HepG2 (cell line): Measurements from ENCODE around the gene GPLD1. TPM values are rescaled to one million over a fixed set of nuclear protein-coding genes. Genes with fewer than 3 reads are reported as not detected.
A peak's percentile ranks its signal among the peaks of the same experiment; 100 is the strongest.

Source experiments
- ATAC-seq: fragments of 200-7000 bp; cut with Tn5 transposase; 3 replicates; pipeline ENCODE4 v1.9.1; 2020; ENCODE audit warnings: mild to moderate bottlenecking, moderate library complexity
- BruUV-seq: library from RNA; stranded (reverse); fragments of 400-500 nt; replicated peaks from 2 replicates; lab custom pipeline; 2021; lab: Mats Ljungman, UMichigan
- CTCF ChIA-PET: fragments of 300-600 bp; formaldehyde crosslinking; extraction: SDS; loops from one replicate; lab custom pipeline; 2021; ENCODE audit warnings: low total read pairs, inconsistent platforms, low intra/inter-chr PET ratio; lab: Yijun Ruan, JAX
- POLR2A ChIA-PET: fragments of 350-600 bp; sonication (Branson Sonifier 250); formaldehyde crosslinking; loops from one replicate; lab custom pipeline; 2020; ENCODE audit warnings: antibody characterized with exemption, inconsistent platforms; lab: Yijun Ruan, JAX
- DNase-seq: peaks from one replicate; pipeline ENCODE4 v3.0.0-alpha.2; 2015; ENCODE audit warnings: low spot score
- FAIRE-seq: peaks from 3 replicates; lab custom pipeline; 2011; peaks lifted over from hg19 to GRCh38; lab: Jason Lieb, UNC
- H2AFZ ChIP-seq: one replicate; pipeline ENCODE4 v1.6.1; 2011; ENCODE audit warnings: low read length, inconsistent platforms
- H3K27ac ChIP-seq: fragments of 300-600 bp; 3 replicates; pipeline ENCODE4 v1.8.0; 2011; ENCODE audit warnings: mixed run types, mild to moderate bottlenecking, mixed read lengths, low read length, inconsistent platforms; ENCODE audit not compliant: insufficient read depth; ENCODE audit errors: extremely low read length
- H3K27me3 ChIP-seq, 2 experiments: fragments of 200-600 bp in 1 of 2; 2 replicates in 1 of 2; 3 replicates in 1 of 2; pipeline versions ENCODE4 v1.6.0 to v1.8.0; 2011; ENCODE audit warnings: low read length in 2 of 2, mild to moderate bottlenecking in 2 of 2, moderate library complexity in 2 of 2, inconsistent platforms in 1 of 2; ENCODE audit not compliant: insufficient read depth in 2 of 2, control insufficient read depth in 1 of 2
- H3K36me3 ChIP-seq, 2 experiments: fragments of 200-600 bp in 1 of 2; replicated peaks in 1 of 2; 2 replicates in 1 of 2; 3 replicates in 1 of 2; pipeline versions ENCODE4 v1.5.1 to v1.8.0; 2011; ENCODE audit warnings: low read length in 2 of 2, inconsistent platforms in 1 of 2; ENCODE audit not compliant: insufficient read depth in 2 of 2, control insufficient read depth in 1 of 2
- H3K4me1 ChIP-seq: 2 replicates; pipeline ENCODE4 v1.5.1; 2012; ENCODE audit warnings: low read length, inconsistent platforms; ENCODE audit not compliant: insufficient read depth
- H3K4me2 ChIP-seq: 2 replicates; pipeline ENCODE4 v1.6.0; 2011; ENCODE audit warnings: low read depth, low read length, inconsistent platforms
- H3K4me3 ChIP-seq, 3 experiments: fragments of 200-600 bp in 1 of 3; sonication (generic), shearing (Covaris generic) in 1 of 3; replicated peaks in 1 of 3; 2 replicates each; pipeline ENCODE4 v1.5.1; 2011 to 2016; ENCODE audit warnings: low read length in 3 of 3, inconsistent platforms in 2 of 3, low read depth in 2 of 3, mild to moderate bottlenecking in 2 of 3, control low read depth in 1 of 3, mixed read lengths in 1 of 3; ENCODE audit not compliant: insufficient read depth in 1 of 3
- H3K79me2 ChIP-seq: one replicate; pipeline ENCODE4 v1.6.1; 2011; ENCODE audit warnings: low read length, inconsistent platforms; ENCODE audit not compliant: insufficient read depth
- H3K9ac ChIP-seq: 2 replicates; pipeline ENCODE4 v1.6.0; 2011; ENCODE audit warnings: mild to moderate bottlenecking, low read depth, low read length, inconsistent platforms; ENCODE audit not compliant: insufficient read depth
- H3K9me3 ChIP-seq: 2 replicates; pipeline ENCODE4 v1.5.1; 2012; ENCODE audit warnings: mild to moderate bottlenecking, low read length
- H4K20me1 ChIP-seq: 2 replicates; pipeline ENCODE4 v1.6.0; 2011; ENCODE audit warnings: inconsistent platforms, mild to moderate bottlenecking, low read length, moderate library complexity; ENCODE audit not compliant: insufficient read depth
- AHDC1 ChIP-seq: sonication (generic); formaldehyde crosslinking; IDR thresholded peaks from 2 replicates; pipeline ENCODE4 v1.5.1; 2020; ENCODE audit warnings: mild to moderate bottlenecking, missing genetic modification reagents, borderline replicate concordance
- ASH2L ChIP-seq: fragments of 300-600, 200-600 bp; sonication (generic); IDR thresholded peaks from 2 replicates; pipeline ENCODE4 v1.7.0; 2017; ENCODE audit warnings: low read depth, mild to moderate bottlenecking, moderate library complexity, mixed read lengths, low read length; ENCODE audit not compliant: insufficient read length
- KDM4B ChIP-seq: sonication (generic); formaldehyde crosslinking; IDR thresholded peaks from 2 replicates; pipeline ENCODE4 v1.4.0; 2020; ENCODE audit warnings: missing genetic modification reagents
- MIXL1 ChIP-seq: IDR thresholded peaks from 2 replicates; pipeline ENCODE4 v1.6.1; 2016
- PRPF4 ChIP-seq: fragments of 200-400 bp; formaldehyde crosslinking; IDR thresholded peaks from 2 replicates; pipeline ENCODE4 v1.6.1; 2016; ENCODE audit warnings: low read length, low read depth; ENCODE audit not compliant: poor library complexity, severe bottlenecking
- STAG1 ChIP-seq: sonication (generic); formaldehyde crosslinking; IDR thresholded peaks from 2 replicates; pipeline ENCODE4 v1.4.0; 2020; ENCODE audit warnings: missing genetic modification reagents
- ZFP36 ChIP-seq: fragments of 150-350 bp; IDR thresholded peaks from 2 replicates; pipeline ENCODE4 v1.6.1; 2018; ENCODE audit warnings: borderline replicate concordance, low read length, low read depth; ENCODE audit not compliant: partially characterized antibody
- ZNF101 ChIP-seq: sonication (generic); formaldehyde crosslinking; IDR thresholded peaks from 2 replicates; pipeline ENCODE4 v1.4.0; 2020; ENCODE audit warnings: mild to moderate bottlenecking, low read depth, missing genetic modification reagents, borderline replicate concordance
- ZNF124 ChIP-seq: sonication (generic); formaldehyde crosslinking; IDR thresholded peaks from 2 replicates; pipeline ENCODE4 v1.4.0; 2020; ENCODE audit warnings: missing genetic modification reagents
- ZNF460 ChIP-seq: sonication (generic); formaldehyde crosslinking; IDR thresholded peaks from 2 replicates; pipeline ENCODE4 v1.5.1; 2020; ENCODE audit warnings: missing genetic modification reagents, mild to moderate bottlenecking, borderline replicate concordance
- ZNF598 ChIP-seq: sonication (generic); formaldehyde crosslinking; IDR thresholded peaks from 2 replicates; pipeline ENCODE4 v1.5.1; 2020; ENCODE audit warnings: mild to moderate bottlenecking, missing genetic modification reagents, borderline replicate concordance
- ZNF747 ChIP-seq: sonication (generic); formaldehyde crosslinking; IDR thresholded peaks from 2 replicates; pipeline ENCODE4 v1.8.1; 2023; ENCODE audit warnings: missing genetic modification reagents, mild to moderate bottlenecking, borderline replicate concordance
- ZSCAN31 ChIP-seq: sonication (generic); formaldehyde crosslinking; IDR thresholded peaks from 2 replicates; pipeline ENCODE4 v1.5.0; 2020; ENCODE audit warnings: low read depth, mild to moderate bottlenecking, missing genetic modification reagents
- WGBS: methylation state at CpG from one replicate; pipeline ENCODE4 v1.1.6; 2017; ENCODE audit warnings: low lambda C conversion rate; 5-methylcytosine and 5-hydroxymethylcytosine counted together
- in situ Hi-C: cut with HindIII; loops from 2 replicates; pipeline ENCODE4 v1.10.0; 2017; ENCODE audit warnings: low pct_unique_long_range_greater_than_20kb; ENCODE audit not compliant: extremely low pct_ligation_motif_present
- intact Hi-C: fragments of 100-400 bp; cut with micrococcal nuclease; formaldehyde crosslinking; loops from one replicate; pipeline ENCODE4 v1.10.0; 2022; ENCODE audit not compliant: unreplicated experiment
- polyA plus RNA-seq, 8 experiments: library from polyadenylated mRNA; depleted of rRNA in 3 of 8; stranded (reverse) in 7 of 8; unstranded in 1 of 8; fragments of >200 nt; fragmentation: Illumina TruSeq in 4 of 8; extraction: Trizol in 4 of 8; gene quantifications; 2 replicates each; pipeline versions ENCODE4 v1.2.1 to v1.2.3, GENCODE V29; 2011 to 2016; ENCODE audit warnings: low read depth in 4 of 8, missing spikeins in 1 of 8, mixed read lengths in 1 of 8; ENCODE audit not compliant: insufficient read depth in 1 of 8
- total RNA-seq, 5 experiments: library from RNA; depleted of rRNA; stranded (reverse); fragments of >200 nt; fragmentation: Illumina TruSeq; extraction: Trizol; gene quantifications; 2 replicates each; pipeline ENCODE4 v1.2.3, GENCODE V29; 2016; ENCODE audit warnings: low read depth in 1 of 5
- TF ChIP-seq, protein P1 (sequence below): sonication (generic); formaldehyde crosslinking; IDR thresholded peaks from 2 replicates; pipeline ENCODE4 v1.4.0; 2020; ENCODE audit warnings: missing genetic modification reagents

Gene GPLD1
- total and polyA plus RNA-seq, 2 of the 13 experiments (the other 11 are each of a cell fraction or from before 2014, with no cell fraction given) = 6.2 to 7.6 TPM

DNA sequence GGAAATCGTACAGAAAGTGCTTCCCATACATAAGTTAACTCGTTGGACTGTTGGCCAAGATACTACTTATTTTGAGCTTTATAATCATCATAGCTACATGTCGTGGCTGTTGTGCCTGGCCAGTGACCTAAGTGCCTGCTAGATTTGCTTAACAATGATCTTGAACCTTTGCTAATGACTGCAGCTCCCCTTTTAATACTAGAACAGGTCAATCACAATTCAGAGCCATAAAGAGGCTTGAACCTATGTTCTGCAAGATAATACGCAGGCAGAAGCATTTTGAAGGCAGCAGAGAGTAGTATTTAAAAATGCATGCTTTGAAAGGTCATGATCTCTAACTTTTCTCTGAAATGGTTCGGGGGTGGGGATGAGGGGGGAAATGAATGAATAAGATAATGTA is 84.1 kb downstream of the GPLD1 start (continued):
- TF ChIP-seq, protein P1, sequence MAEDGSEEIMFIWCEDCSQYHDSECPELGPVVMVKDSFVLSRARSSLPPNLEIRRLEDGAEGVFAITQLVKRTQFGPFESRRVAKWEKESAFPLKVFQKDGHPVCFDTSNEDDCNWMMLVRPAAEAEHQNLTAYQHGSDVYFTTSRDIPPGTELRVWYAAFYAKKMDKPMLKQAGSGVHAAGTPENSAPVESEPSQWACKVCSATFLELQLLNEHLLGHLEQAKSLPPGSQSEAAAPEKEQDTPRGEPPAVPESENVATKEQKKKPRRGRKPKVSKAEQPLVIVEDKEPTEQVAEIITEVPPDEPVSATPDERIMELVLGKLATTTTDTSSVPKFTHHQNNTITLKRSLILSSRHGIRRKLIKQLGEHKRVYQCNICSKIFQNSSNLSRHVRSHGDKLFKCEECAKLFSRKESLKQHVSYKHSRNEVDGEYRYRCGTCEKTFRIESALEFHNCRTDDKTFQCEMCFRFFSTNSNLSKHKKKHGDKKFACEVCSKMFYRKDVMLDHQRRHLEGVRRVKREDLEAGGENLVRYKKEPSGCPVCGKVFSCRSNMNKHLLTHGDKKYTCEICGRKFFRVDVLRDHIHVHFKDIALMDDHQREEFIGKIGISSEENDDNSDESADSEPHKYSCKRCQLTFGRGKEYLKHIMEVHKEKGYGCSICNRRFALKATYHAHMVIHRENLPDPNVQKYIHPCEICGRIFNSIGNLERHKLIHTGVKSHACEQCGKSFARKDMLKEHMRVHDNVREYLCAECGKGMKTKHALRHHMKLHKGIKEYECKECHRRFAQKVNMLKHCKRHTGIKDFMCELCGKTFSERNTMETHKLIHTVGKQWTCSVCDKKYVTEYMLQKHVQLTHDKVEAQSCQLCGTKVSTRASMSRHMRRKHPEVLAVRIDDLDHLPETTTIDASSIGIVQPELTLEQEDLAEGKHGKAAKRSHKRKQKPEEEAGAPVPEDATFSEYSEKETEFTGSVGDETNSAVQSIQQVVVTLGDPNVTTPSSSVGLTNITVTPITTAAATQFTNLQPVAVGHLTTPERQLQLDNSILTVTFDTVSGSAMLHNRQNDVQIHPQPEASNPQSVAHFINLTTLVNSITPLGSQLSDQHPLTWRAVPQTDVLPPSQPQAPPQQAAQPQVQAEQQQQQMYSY (CRISPR knock-in tag) = no peak
- TF ChIP-seq ZFP36 = no peak

DNA sequence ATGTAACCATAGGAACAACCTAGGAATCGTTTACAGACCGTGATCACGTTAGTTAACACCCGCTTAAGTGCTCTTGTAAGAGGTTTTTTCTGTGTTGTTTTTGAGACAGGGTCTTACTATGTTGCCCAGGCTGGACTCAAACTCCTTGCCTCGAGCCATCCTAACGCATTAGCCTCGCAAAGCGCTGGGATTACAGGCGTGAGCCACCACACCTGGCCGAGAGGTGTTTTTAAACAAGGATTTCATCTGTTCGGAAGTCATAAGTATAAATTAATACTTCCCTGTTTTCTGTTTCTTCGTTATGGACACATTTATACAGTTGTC is 85.9 kb downstream of the GPLD1 start:
- ChIA-PET POLR2A (interaction anchor here (1.0 kb wide), 1 partner anchor 263 kb away, joined by 3 read pairs; the partner anchor contains the start of genes ACOT13 and TDP2), CTCF (interaction anchor here (1.7 kb wide), 1 partner anchor 120 kb away, joined by 4 read pairs; no protein-coding TSS in a partner anchor)
- FAIRE-seq (no peak), ATAC-seq (no peak; the same call in 2 of the 3 replicates), DNase-seq (no peak)
- in situ Hi-C loops = no loop called here
- Histone ChIP-seq H3K4me2 (peak overlapping the region; percentile 88), H2AFZ (no peak overlapping the region), H3K9ac (peak overlapping the region; percentile 90), H3K27me3 (no peaks in the 10 kb centered on the region; a peak in 1 of 5 replicates), H3K27ac (peak overlapping the region; percentile 79), H3K36me3 (peaks cover 6 to 13% of the 10 kb centered on the region in 2 experiments), H4K20me1 (peaks cover 6% of the 10 kb centered on the region), H3K9me3 (no peaks in the 10 kb centered on the region), H3K79me2 (peaks cover 43% of the 10 kb centered on the region), H3K4me1 (peaks cover 72% of the 10 kb centered on the region), H3K4me3 (peak overlapping the region; percentile 78 to 95 (median 83))
- intact Hi-C loops = loop anchor here (2.0 to 5.0 kb wide), 2 partner anchors 19 to 341 kb away; no protein-coding TSS in a partner anchor
- 2% methylated on average over 12 of the region's 12 CpGs for WGBS
- no TSS peak for BruUV-seq
- TF ChIP-seq AHDC1 (CRISPR knock-in tag) (0 out of 2 replicates have a peak, but pooled peaks have one; percentile 24), ZNF598 (CRISPR knock-in tag) (0 out of 2 replicates have a peak, but pooled peaks have one; percentile 17), ZNF124 (CRISPR knock-in tag) (peak; percentile 1; the same call in 1 of the 2 replicates), ZSCAN31 (CRISPR knock-in tag) (no peak), ZNF101 (CRISPR knock-in tag) (no peak), MIXL1 (CRISPR knock-in tag) (no peak), PRPF4 (no peak), ZNF747 (no peak), KDM4B (CRISPR knock-in tag) (0 out of 2 replicates have a peak, but pooled peaks have one; percentile 4), ZNF460 (CRISPR knock-in tag) (peak; percentile 55; the same call in 1 of the 2 replicates), STAG1 (no peak), ASH2L (peak; percentile 33)
